HepG2 (cell line): ENCODE measurements around the gene ZNF302. TPM values are rescaled to one million over a fixed set of nuclear protein-coding genes. Genes with fewer than 3 reads are reported as not detected.

Experiments
- BCL3 ChIP-seq: sonication (generic); formaldehyde crosslinking; IDR thresholded peaks from 2 replicates; pipeline ENCODE4 v1.5.1; 2020; ENCODE audit warnings: mild to moderate bottlenecking, missing genetic modification reagents, moderate library complexity
- BHLHE40 ChIP-seq: IDR thresholded peaks from 2 replicates; pipeline ENCODE4 v1.6.1; 2011; ENCODE audit warnings: low read length, improper control_type of control experiment
- DDIT3 ChIP-seq: sonication (generic); formaldehyde crosslinking; IDR thresholded peaks from 2 replicates; pipeline ENCODE4 v1.4.0; 2020; ENCODE audit warnings: mild to moderate bottlenecking, missing genetic modification reagents
- ESRRA ChIP-seq: sonication (generic); formaldehyde crosslinking; IDR thresholded peaks from 2 replicates; pipeline ENCODE4 v1.5.1; 2020; ENCODE audit warnings: mild to moderate bottlenecking, low read depth, missing genetic modification reagents
- GATAD1 ChIP-seq: IDR thresholded peaks from 2 replicates; pipeline ENCODE4 v1.6.1; 2016; ENCODE audit warnings: missing genetic modification reagents, missing compliant biosample characterization
- GPN1 ChIP-seq: sonication (generic); formaldehyde crosslinking; IDR thresholded peaks from 2 replicates; pipeline ENCODE4 v1.5.1; 2020; ENCODE audit warnings: missing genetic modification reagents, borderline replicate concordance
- JUND ChIP-seq: sonication (generic); formaldehyde crosslinking; IDR thresholded peaks from 2 replicates; pipeline ENCODE4 v1.8.0; 2022; ENCODE audit warnings: mild to moderate bottlenecking, missing genetic modification reagents
- KAT2B ChIP-seq: fragments of 150-350 bp; IDR thresholded peaks from 2 replicates; pipeline ENCODE4 v1.6.1; 2014; ENCODE audit warnings: low read depth, low read length, borderline replicate concordance
- LCORL ChIP-seq, 2 experiments: fragments of 450-650 bp in 1 of 2; sonication (generic) in 1 of 2; formaldehyde crosslinking in 1 of 2; IDR thresholded peaks; 2 replicates each; pipeline versions ENCODE4 v1.5.0 to v1.6.1; 2017 to 2020; ENCODE audit warnings: antibody characterized with exemption in 1 of 2, missing genetic modification reagents in 1 of 2
- MTERF4 ChIP-seq: sonication (generic); formaldehyde crosslinking; IDR thresholded peaks from 2 replicates; pipeline ENCODE4 v1.8.0; 2023; ENCODE audit warnings: mild to moderate bottlenecking, missing genetic modification reagents
- NR2C2 ChIP-seq: sonication (generic); formaldehyde crosslinking; IDR thresholded peaks from 2 replicates; pipeline ENCODE4 v1.4.0; 2020; ENCODE audit warnings: missing genetic modification reagents, mild to moderate bottlenecking, moderate library complexity, borderline replicate concordance
- PCBP1 ChIP-seq: fragments of 200-400 bp; formaldehyde crosslinking; IDR thresholded peaks from 2 replicates; pipeline ENCODE4 v1.6.1; 2017; ENCODE audit warnings: mild to moderate bottlenecking, low read depth, low read length, borderline replicate concordance
- PHB2 ChIP-seq: fragments of 450-650 bp; IDR thresholded peaks from 2 replicates; pipeline ENCODE4 v1.6.1; 2018; ENCODE audit not compliant: partially characterized antibody
- REPIN1 ChIP-seq: sonication (generic); formaldehyde crosslinking; IDR thresholded peaks from 2 replicates; pipeline ENCODE4 v1.8.0; 2022; ENCODE audit warnings: missing genetic modification reagents, low read depth, mild to moderate bottlenecking, borderline replicate concordance
- SKIL ChIP-seq: sonication (generic); formaldehyde crosslinking; IDR thresholded peaks from 2 replicates; pipeline ENCODE4 v1.8.0; 2022; ENCODE audit warnings: missing genetic modification reagents, mild to moderate bottlenecking, moderate library complexity, borderline replicate concordance
- SP5 ChIP-seq: IDR thresholded peaks from 2 replicates; pipeline ENCODE4 v1.6.1; 2016; ENCODE audit warnings: low read depth, borderline replicate concordance
- SPEN ChIP-seq: sonication (generic); formaldehyde crosslinking; IDR thresholded peaks from 2 replicates; pipeline ENCODE4 v1.5.1; 2020; ENCODE audit warnings: low read depth, mild to moderate bottlenecking, missing genetic modification reagents
- SYNCRIP ChIP-seq: fragments of 200-400 bp; formaldehyde crosslinking; IDR thresholded peaks from 2 replicates; pipeline ENCODE4 v1.6.1; 2018; ENCODE audit warnings: mild to moderate bottlenecking, low read depth, low read length; ENCODE audit not compliant: insufficient read depth
- TEAD3 ChIP-seq: optimal IDR thresholded peaks from 2 replicates; pipeline ENCODE3; 2016; ENCODE audit warnings: borderline replicate concordance
- ZNF496 ChIP-seq: sonication (generic); formaldehyde crosslinking; IDR thresholded peaks from 2 replicates; pipeline ENCODE4 v1.8.1; 2023; ENCODE audit warnings: mild to moderate bottlenecking, moderate library complexity, missing genetic modification reagents; ENCODE audit not compliant: insufficient replicate concordance
- ZNF883 ChIP-seq: sonication (generic); formaldehyde crosslinking; IDR thresholded peaks from 2 replicates; pipeline ENCODE4 v1.5.1; 2020; ENCODE audit warnings: mild to moderate bottlenecking, missing genetic modification reagents; ENCODE audit errors: not compliant biosample characterization
- polyA plus RNA-seq, 8 experiments: library from polyadenylated mRNA; depleted of rRNA in 3 of 8; stranded (reverse) in 7 of 8; unstranded in 1 of 8; fragments of >200 nt; fragmentation: Illumina TruSeq in 4 of 8; extraction: Trizol in 4 of 8; gene quantifications; 2 replicates each; pipeline versions ENCODE4 v1.2.1 to v1.2.3, GENCODE V29; 2011 to 2016; ENCODE audit warnings: low read depth in 4 of 8, missing spikeins in 1 of 8, mixed read lengths in 1 of 8; ENCODE audit not compliant: insufficient read depth in 1 of 8
- total RNA-seq, 5 experiments: library from RNA; depleted of rRNA; stranded (reverse); fragments of >200 nt; fragmentation: Illumina TruSeq; extraction: Trizol; gene quantifications; 2 replicates each; pipeline ENCODE4 v1.2.3, GENCODE V29; 2016; ENCODE audit warnings: low read depth in 1 of 5
- TF ChIP-seq, protein P1 (sequence below): sonication (generic); formaldehyde crosslinking; IDR thresholded peaks from 2 replicates; pipeline ENCODE4 v1.5.0; 2020; ENCODE audit warnings: mild to moderate bottlenecking, missing genetic modification reagents

Gene ZNF302
- total and polyA plus RNA-seq, 2 of the 13 experiments (the other 11 are each of a cell fraction or from before 2014, with no cell fraction given), result not detected

DNA sequence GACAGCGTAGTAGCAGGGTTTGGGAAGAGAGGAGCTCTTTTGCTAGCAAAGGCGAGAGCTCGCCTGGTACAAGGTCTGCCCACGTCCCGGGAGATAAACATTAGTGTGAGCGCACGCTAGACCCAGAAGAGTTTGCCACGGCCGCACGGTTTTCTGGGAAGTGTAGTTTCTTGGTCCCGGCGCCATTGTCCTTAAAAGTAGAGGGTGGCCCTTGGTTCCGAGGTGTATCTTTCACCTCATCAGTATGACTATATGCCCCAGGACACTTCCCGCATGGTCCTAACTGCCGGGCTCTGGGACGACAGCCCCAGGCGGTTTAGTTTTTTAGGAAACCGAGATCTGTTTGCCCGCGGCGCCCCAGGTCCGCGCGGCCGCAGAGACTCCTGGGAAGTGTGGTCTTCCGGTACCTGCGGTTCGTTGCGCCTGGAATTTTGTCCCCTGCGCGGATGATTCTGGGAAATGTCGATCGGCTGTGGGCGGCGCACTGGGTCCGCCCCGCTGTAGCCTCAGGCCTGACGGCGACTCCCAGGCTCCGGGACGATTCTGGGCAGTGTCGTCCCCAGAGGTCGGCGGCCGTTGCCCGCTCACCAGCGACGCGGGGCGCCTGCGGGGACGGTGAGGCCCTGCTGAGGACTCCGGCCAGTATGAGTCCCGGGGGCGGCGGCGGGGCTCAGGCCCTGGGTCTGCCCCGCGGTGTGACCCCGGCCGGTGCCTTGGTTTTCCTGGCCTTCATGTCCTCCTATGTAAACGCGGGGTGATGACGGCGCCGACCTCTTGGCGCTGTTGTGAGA, 56.5 kb downstream of the ZNF302 start, which contains the start of gene ZNF181 (continued):
- TF ChIP-seq, protein P1, sequence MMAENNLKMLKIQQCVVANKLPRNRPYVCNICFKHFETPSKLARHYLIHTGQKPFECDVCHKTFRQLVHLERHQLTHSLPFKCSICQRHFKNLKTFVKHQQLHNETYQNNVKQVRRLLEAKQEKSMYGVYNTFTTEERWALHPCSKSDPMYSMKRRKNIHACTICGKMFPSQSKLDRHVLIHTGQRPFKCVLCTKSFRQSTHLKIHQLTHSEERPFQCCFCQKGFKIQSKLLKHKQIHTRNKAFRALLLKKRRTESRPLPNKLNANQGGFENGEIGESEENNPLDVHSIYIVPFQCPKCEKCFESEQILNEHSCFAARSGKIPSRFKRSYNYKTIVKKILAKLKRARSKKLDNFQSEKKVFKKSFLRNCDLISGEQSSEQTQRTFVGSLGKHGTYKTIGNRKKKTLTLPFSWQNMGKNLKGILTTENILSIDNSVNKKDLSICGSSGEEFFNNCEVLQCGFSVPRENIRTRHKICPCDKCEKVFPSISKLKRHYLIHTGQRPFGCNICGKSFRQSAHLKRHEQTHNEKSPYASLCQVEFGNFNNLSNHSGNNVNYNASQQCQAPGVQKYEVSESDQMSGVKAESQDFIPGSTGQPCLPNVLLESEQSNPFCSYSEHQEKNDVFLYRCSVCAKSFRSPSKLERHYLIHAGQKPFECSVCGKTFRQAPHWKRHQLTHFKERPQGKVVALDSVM (CRISPR knock-in tag), result peak; percentile 70
- no peak for TF ChIP-seq SYNCRIP
- peak; percentile 67; the same call in 1 of the 2 replicates for TF ChIP-seq ESRRA (CRISPR knock-in tag)
- TF ChIP-seq SPEN (CRISPR knock-in tag), result peak; percentile 61; the same call in 1 of the 2 replicates
- no peak for TF ChIP-seq PCBP1
- no peak for TF ChIP-seq PHB2
- TF ChIP-seq NR2C2 (CRISPR knock-in tag), result peak; percentile 90
- TF ChIP-seq GPN1, result no peak
- TF ChIP-seq TEAD3, result peak; percentile 89
- no peak for TF ChIP-seq SKIL
- peak; percentile 55 for TF ChIP-seq REPIN1 (CRISPR knock-in tag)
- 0 out of 2 replicates have a peak, but pooled peaks have one; percentile 6 for TF ChIP-seq BHLHE40
- TF ChIP-seq SP5 (CRISPR knock-in tag), result peak; percentile 92
- TF ChIP-seq DDIT3 (CRISPR knock-in tag), result no peak
- TF ChIP-seq MTERF4 (CRISPR knock-in tag), result peak; percentile 73; the same call in 1 of the 2 replicates
- peak; percentile 85 for TF ChIP-seq GATAD1 (CRISPR knock-in tag)
- no peak for TF ChIP-seq LCORL (IDR thresholded peaks at IDR 0.05)
- peak; percentile 73 for TF ChIP-seq LCORL (CRISPR knock-in tag; IDR thresholded peaks at IDR 0.05)
- no peak for TF ChIP-seq ZNF883 (CRISPR knock-in tag)
- TF ChIP-seq KAT2B, result no peak
- TF ChIP-seq ZNF496, result no peak
- TF ChIP-seq JUND (CRISPR knock-in tag), result 0 out of 2 replicates have a peak, but pooled peaks have one; percentile 34
- peak; percentile 76; the same call in 1 of the 2 replicates for TF ChIP-seq BCL3 (CRISPR knock-in tag)
